Stimulated activated CD4-positive, alpha-beta T cell treated with anti-CD3 and anti-CD28 coated beads, Interleukin-4, amount 100 ng/mL, for 1 hour (primary cell): Measurements from ENCODE around the gene SLC51A.

Experiments used
- DNase-seq: peaks from one replicate; pipeline ENCODE4 v3.0.0-alpha.2; 2020

Gene SLC51A

GRCh38 chr3:196217307-196218154 is 1.2 kb downstream of the SLC51A start:
- DNase-seq = no peak

- no peak for DNase-seq
Observed at GRCh38 chr3:196218155-196218712, 1.9 kb downstream of the SLC51A start.

GRCh38 chr3:196219194-196219969 is 3.0 kb downstream of the SLC51A start:
- DNase-seq = peak; percentile 51

GRCh38 chr3:196219970-196220311 is 3.6 kb downstream of the SLC51A start:
- DNase-seq = no peak

GRCh38 chr3:196220587-196220986 is 4.3 kb downstream of the SLC51A start:
- DNase-seq = no peak

- DNase-seq = no peak
Observed at GRCh38 chr3:196220991-196221390, 4.7 kb downstream of the SLC51A start.

GRCh38 chr3:196222876-196223595 is 6.7 kb downstream of the SLC51A start:
- no peak for DNase-seq

- no peak for DNase-seq
Observed at GRCh38 chr3:196225086-196225485, 8.8 kb downstream of the SLC51A start.

GRCh38 chr3:196225763-196226364 is 9.5 kb downstream of the SLC51A start:
- DNase-seq = no peak

- no peak for DNase-seq
Observed at GRCh38 chr3:196227121-196227561, 10.8 kb downstream of the SLC51A start.

- no peak for DNase-seq
Observed at GRCh38 chr3:196227629-196228493, 11.5 kb downstream of the SLC51A start.

- no peak for DNase-seq
Observed at GRCh38 chr3:196232154-196232881, 16.0 kb downstream of the SLC51A start.

- DNase-seq = no peak
Observed at GRCh38 chr3:196232882-196233251, 16.5 kb downstream of the SLC51A start.

- no peak for DNase-seq
Observed at GRCh38 chr3:196235452-196236122, 19.3 kb downstream of the SLC51A start.

- no peak for DNase-seq
Observed at GRCh38 chr3:196236223-196236622, 19.9 kb downstream of the SLC51A start.

- no peak for DNase-seq
Observed at GRCh38 chr3:196237203-196237602, 20.9 kb downstream of the SLC51A start.

GRCh38 chr3:196238612-196239560 is 22.6 kb downstream of the SLC51A start:
- DNase-seq = no peak

- DNase-seq = no peak
Observed at GRCh38 chr3:196240424-196240823, 24.1 kb downstream of the SLC51A start.

GRCh38 chr3:196241704-196242103 is 25.4 kb downstream of the SLC51A start:
- DNase-seq = no peak
